Measurements from ENCODE around the gene LRPAP1. TPM values are rescaled to one million over a fixed set of nuclear protein-coding genes. Genes with fewer than 3 reads are reported as not detected.

Gene LRPAP1
- total RNA-seq, 2 donors from 2014 or later: 175 to 270 TPM

- 94% methylated on average over 19 of the region's 19 CpGs for WGBS
- DNase-seq (ENCODE audit: low spot score): no peak
These were observed 5.8 kb downstream of the LRPAP1 start for GRCh38 chr4:3526456-3526855.

GRCh38 chr4:3525532-3526430 lies 6.4 kb downstream of the LRPAP1 start:
- Histone ChIP-seq H3K27ac (no peak overlapping the region), H3K27me3 (replicated peaks; ENCODE audit: insufficient read depth) (no peaks in the 10 kb centered on the region), H3K9me3 (no peaks in the 10 kb centered on the region), H3K4me3 (no peak overlapping the region), H3K36me3 (peaks cover 6 to 7% of the 10 kb centered on the region in 2 donors), H3K4me1 (replicated peaks) (peaks cover 5% of the 10 kb centered on the region)
- TF ChIP-seq, protein P1, sequence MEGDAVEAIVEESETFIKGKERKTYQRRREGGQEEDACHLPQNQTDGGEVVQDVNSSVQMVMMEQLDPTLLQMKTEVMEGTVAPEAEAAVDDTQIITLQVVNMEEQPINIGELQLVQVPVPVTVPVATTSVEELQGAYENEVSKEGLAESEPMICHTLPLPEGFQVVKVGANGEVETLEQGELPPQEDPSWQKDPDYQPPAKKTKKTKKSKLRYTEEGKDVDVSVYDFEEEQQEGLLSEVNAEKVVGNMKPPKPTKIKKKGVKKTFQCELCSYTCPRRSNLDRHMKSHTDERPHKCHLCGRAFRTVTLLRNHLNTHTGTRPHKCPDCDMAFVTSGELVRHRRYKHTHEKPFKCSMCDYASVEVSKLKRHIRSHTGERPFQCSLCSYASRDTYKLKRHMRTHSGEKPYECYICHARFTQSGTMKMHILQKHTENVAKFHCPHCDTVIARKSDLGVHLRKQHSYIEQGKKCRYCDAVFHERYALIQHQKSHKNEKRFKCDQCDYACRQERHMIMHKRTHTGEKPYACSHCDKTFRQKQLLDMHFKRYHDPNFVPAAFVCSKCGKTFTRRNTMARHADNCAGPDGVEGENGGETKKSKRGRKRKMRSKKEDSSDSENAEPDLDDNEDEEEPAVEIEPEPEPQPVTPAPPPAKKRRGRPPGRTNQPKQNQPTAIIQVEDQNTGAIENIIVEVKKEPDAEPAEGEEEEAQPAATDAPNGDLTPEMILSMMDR (IDR thresholded peaks at IDR 0.05): no peak
- TF ChIP-seq POLR2AphosphoS5 (IDR thresholded peaks at IDR 0.05): no peak
- no peak for TF ChIP-seq POLR2A (IDR thresholded peaks at IDR 0.05)
- intact Hi-C loops (cut with DNase I): no loop called here
- DNase-seq (ENCODE audit: low spot score): no peak
- WGBS: 79% methylated on average over 33 of the region's 33 CpGs

More at GRCh38 chr4:3526456-3526855, 5.8 kb downstream of the LRPAP1 start:
- Histone ChIP-seq H3K27me3 (replicated peaks; ENCODE audit: insufficient read depth) (no peaks in the 10 kb centered on the region), H3K36me3 (peaks cover 6 to 7% of the 10 kb centered on the region in 2 donors), H3K4me1 (replicated peaks) (peaks cover 8% of the 10 kb centered on the region), H3K4me3 (no peak overlapping the region), H3K27ac (no peak overlapping the region), H3K9me3 (no peaks in the 10 kb centered on the region)
- TF ChIP-seq POLR2A (IDR thresholded peaks at IDR 0.05) (no peak), POLR2AphosphoS5 (IDR thresholded peaks at IDR 0.05) (no peak)
- TF ChIP-seq, protein P1 (IDR thresholded peaks at IDR 0.05): no peak
- intact Hi-C loops (cut with DNase I): no loop called here

GRCh38 chr4:3524920-3525319 lies 7.3 kb downstream of the LRPAP1 start:
- intact Hi-C loops (cut with DNase I): no loop called here
- Histone ChIP-seq H3K36me3 (peaks cover 6 to 7% of the 10 kb centered on the region in 2 donors), H3K4me3 (no peak overlapping the region), H3K27ac (no peak overlapping the region), H3K27me3 (replicated peaks; ENCODE audit: insufficient read depth) (no peaks in the 10 kb centered on the region), H3K9me3 (no peaks in the 10 kb centered on the region), H3K4me1 (replicated peaks) (no peaks in the 10 kb centered on the region)
- TF ChIP-seq POLR2AphosphoS5 (IDR thresholded peaks at IDR 0.05) (no peak), POLR2A (IDR thresholded peaks at IDR 0.05) (no peak)
- TF ChIP-seq, protein P1 (IDR thresholded peaks at IDR 0.05): no peak
- 55% methylated on average over 19 of the region's 19 CpGs for WGBS
- no peak for DNase-seq (ENCODE audit: low spot score)

- Histone ChIP-seq H3K9me3 (no peaks in the 10 kb centered on the region), H3K4me1 (replicated peaks) (no peaks in the 10 kb centered on the region), H3K27me3 (replicated peaks; ENCODE audit: insufficient read depth) (no peaks in the 10 kb centered on the region), H3K27ac (no peak overlapping the region), H3K4me3 (no peak overlapping the region), H3K36me3 (peaks cover 6 to 7% of the 10 kb centered on the region in 2 donors)
- TF ChIP-seq, protein P1 (IDR thresholded peaks at IDR 0.05): no peak
- no peak for TF ChIP-seq POLR2AphosphoS5 (IDR thresholded peaks at IDR 0.05)
- no peak for TF ChIP-seq POLR2A (IDR thresholded peaks at IDR 0.05)
- DNase-seq (ENCODE audit: low spot score): no peak
- intact Hi-C loops (cut with DNase I): no loop called here
- 81% methylated on average over 8 of the region's 8 CpGs for WGBS
These were observed 7.9 kb downstream of the LRPAP1 start for GRCh38 chr4:3524349-3524748.

All from prostate gland (tissue), 2 donors.